ENCODE results near the gene CHTF18. TPM values are rescaled to one million over a fixed set of nuclear protein-coding genes. Genes with fewer than 3 reads are reported as not detected.

Gene CHTF18
- total and polyA plus RNA-seq, 2 experiments from 2014 or later = 61.3 to 129 TPM

- no peak overlapping the region for H2AFZ ChIP-seq
- Mint-ChIP-seq H3K27me3 (ENCODE audit: insufficient read depth, low read depth, poor library complexity) (peaks cover 7% of the 10 kb centered on the region), H3K4me1 (peaks cover 4% of the 10 kb centered on the region), H3K4me3 (no peak overlapping the region), H3K27ac (no peak overlapping the region), H3K9me3 (peaks cover 22% of the 10 kb centered on the region), H3K36me3 (ENCODE audit: low read depth) (no peaks in the 10 kb centered on the region)
- TF ChIP-seq ZNF331 (CRISPR knock-in tag; IDR thresholded peaks at IDR 0.05; ENCODE audit: low read depth) = no peak
- TF ChIP-seq POLR2AphosphoS5 (IDR thresholded peaks at IDR 0.05; ENCODE audit: low read depth) = no peak
- no peak for TF ChIP-seq ZNF462 (CRISPR knock-in tag; IDR thresholded peaks at IDR 0.05)
- H3K79me2 ChIP-seq (replicated peaks; ENCODE audit: insufficient read depth) = no peaks in the 10 kb centered on the region
- DNase-seq (ENCODE audit: low spot score) (no peak), ATAC-seq (no peak)
- no peaks in the 10 kb centered on the region for H4K20me1 ChIP-seq (replicated peaks; ENCODE audit: insufficient read depth)
- no peaks in the 10 kb centered on the region for H3K4me1 ChIP-seq (ENCODE audit: insufficient read depth)
- H3K27ac ChIP-seq (ENCODE audit: low read depth) = no peak overlapping the region
- no peaks in the 10 kb centered on the region for H3K27me3 ChIP-seq (ENCODE audit: insufficient read depth)
- no peak overlapping the region for H3K4me3 ChIP-seq
- H3K36me3 ChIP-seq (ENCODE audit: insufficient read depth) = no peaks in the 10 kb centered on the region
- H3K9me2 ChIP-seq (ENCODE audit: insufficient read depth) = no peaks in the 10 kb centered on the region
- no peak overlapping the region for H3K4me2 ChIP-seq
- H3F3A ChIP-seq (replicated peaks; ENCODE audit: low read depth) = peaks cover 4% of the 10 kb centered on the region; the same call in 1 of the 2 replicates
These were observed 55.4 kb downstream of the CHTF18 start for GRCh38 chr16:843771-844170.

GRCh38 chr16:844638-845350 lies 56.4 kb downstream of the CHTF18 start:
- ATAC-seq = no peak
- TF ChIP-seq NANOG (IDR thresholded peaks at IDR 0.05; ENCODE audit: borderline replicate concordance) = no peak
- TF ChIP-seq ETS1 (IDR thresholded peaks at IDR 0.05) = no peak
- TF ChIP-seq EZH2 (IDR thresholded peaks at IDR 0.05; ENCODE audit: low read depth, unreplicated experiment) = no peak
- TF ChIP-seq ZNF331 (CRISPR knock-in tag; IDR thresholded peaks at IDR 0.05; ENCODE audit: low read depth) = no peak
- no peak for TF ChIP-seq CTCF (conservative IDR thresholded peaks at IDR 0.05; ENCODE audit: low read depth in 2 of 2)
- no peak for TF ChIP-seq JUNB (IDR thresholded peaks at IDR 0.05; ENCODE audit: unreplicated experiment)

More at GRCh38 chr16:844638-845350, 56.4 kb downstream of the CHTF18 start:
- H3K79me2 ChIP-seq (replicated peaks; ENCODE audit: insufficient read depth) = no peaks in the 10 kb centered on the region
- peaks cover 7% of the 10 kb centered on the region for H3K27me3 Mint-ChIP-seq (ENCODE audit: insufficient read depth, low read depth, poor library complexity)
- H3K4me1 ChIP-seq (ENCODE audit: insufficient read depth) = no peaks in the 10 kb centered on the region
- H3K27me3 ChIP-seq (ENCODE audit: insufficient read depth) = no peaks in the 10 kb centered on the region
- peaks cover 4% of the 10 kb centered on the region; the same call in 1 of the 2 replicates for H3F3A ChIP-seq (replicated peaks; ENCODE audit: low read depth)
- peaks cover 32% of the 10 kb centered on the region for H3K9me3 Mint-ChIP-seq
- H3K4me3 ChIP-seq = no peak overlapping the region
- H3K27ac ChIP-seq (ENCODE audit: low read depth) = no peak overlapping the region
- no peak overlapping the region for H3K27ac Mint-ChIP-seq
- H3K9me2 ChIP-seq (ENCODE audit: insufficient read depth) = no peaks in the 10 kb centered on the region
- H2AFZ ChIP-seq = no peak overlapping the region
- H3K36me3 ChIP-seq (ENCODE audit: insufficient read depth) = no peaks in the 10 kb centered on the region
- H3K4me2 ChIP-seq = no peak overlapping the region
- H4K20me1 ChIP-seq (replicated peaks; ENCODE audit: insufficient read depth) = no peaks in the 10 kb centered on the region
- DNase-seq (ENCODE audit: low spot score) = no peak
- H3K36me3 Mint-ChIP-seq (ENCODE audit: low read depth) = peaks cover 5% of the 10 kb centered on the region
- peaks cover 4% of the 10 kb centered on the region for H3K4me1 Mint-ChIP-seq
- no peak overlapping the region; the same call in 2 of the 3 replicates for H3K4me3 Mint-ChIP-seq
